ENCODE results near the gene SLC27A6.
"Not testable (repeated sequence)": the region's sequence is repeated elsewhere in the genome, so short reads cannot be mapped to it uniquely, and the experiment has no call there.

Gene SLC27A6

DNA sequence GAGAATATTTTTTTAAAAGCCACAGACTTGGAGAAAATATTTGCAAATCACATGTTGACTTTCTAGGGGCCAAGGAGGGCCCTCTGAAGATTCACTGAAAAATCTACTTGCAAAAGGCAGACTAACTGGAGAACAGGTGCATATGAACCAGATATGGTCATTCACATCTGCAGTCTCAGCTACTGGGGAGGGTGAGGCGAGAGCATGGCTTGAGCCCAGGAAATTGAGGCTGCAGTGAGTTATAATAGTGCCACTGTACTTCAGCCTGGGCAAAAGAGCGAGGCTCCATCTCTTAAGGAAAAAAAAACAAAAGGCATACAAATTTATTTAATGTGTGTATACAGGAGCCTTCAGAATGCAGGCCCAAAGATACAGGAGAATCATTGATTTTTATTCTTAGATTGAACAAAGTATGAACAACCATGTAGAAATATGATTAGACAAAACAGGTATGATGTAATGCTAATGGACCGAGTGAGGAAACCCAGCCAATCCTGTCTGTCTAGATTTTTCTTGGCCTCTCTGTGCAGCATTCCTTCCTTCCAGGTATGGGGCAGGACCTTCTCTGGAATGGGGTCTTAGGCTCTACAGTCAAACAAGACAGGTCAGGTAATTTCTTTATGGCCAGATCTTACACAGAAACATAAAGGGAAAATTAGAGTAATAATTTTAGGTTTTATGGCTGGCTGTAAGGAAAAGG lies 15.3 kb upstream of the SLC27A6 start:
- TF ChIP-seq, protein P1, sequence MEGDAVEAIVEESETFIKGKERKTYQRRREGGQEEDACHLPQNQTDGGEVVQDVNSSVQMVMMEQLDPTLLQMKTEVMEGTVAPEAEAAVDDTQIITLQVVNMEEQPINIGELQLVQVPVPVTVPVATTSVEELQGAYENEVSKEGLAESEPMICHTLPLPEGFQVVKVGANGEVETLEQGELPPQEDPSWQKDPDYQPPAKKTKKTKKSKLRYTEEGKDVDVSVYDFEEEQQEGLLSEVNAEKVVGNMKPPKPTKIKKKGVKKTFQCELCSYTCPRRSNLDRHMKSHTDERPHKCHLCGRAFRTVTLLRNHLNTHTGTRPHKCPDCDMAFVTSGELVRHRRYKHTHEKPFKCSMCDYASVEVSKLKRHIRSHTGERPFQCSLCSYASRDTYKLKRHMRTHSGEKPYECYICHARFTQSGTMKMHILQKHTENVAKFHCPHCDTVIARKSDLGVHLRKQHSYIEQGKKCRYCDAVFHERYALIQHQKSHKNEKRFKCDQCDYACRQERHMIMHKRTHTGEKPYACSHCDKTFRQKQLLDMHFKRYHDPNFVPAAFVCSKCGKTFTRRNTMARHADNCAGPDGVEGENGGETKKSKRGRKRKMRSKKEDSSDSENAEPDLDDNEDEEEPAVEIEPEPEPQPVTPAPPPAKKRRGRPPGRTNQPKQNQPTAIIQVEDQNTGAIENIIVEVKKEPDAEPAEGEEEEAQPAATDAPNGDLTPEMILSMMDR (conservative IDR thresholded peaks at IDR 0.05), result no peak
- no peak for TF ChIP-seq ZFX (IDR thresholded peaks at IDR 0.05)

DNA sequence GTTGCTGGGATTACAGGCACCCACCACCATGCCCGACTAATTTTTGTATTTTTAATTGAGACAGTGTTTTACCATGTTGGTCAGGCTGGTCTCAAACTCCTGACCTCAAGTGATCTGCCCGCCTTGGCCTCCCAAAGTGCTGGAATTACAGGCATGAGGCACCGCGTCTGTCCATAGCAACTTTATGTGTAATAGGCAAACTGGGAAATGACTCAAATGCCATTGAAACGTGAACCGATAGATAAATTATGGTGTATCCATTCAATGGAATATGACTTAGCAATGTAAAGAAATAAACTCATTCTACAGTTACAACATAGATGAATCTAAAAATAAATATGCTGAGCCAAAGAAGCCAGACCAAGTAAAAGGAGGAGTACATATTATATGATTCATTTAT lies 14.0 kb upstream of the SLC27A6 start:
- not testable (repeated sequence) for H3K27ac ChIP-seq

More for the DNA sequence above, 15.3 kb upstream of the SLC27A6 start:
- no peak overlapping the region for H3K27ac ChIP-seq

DNA sequence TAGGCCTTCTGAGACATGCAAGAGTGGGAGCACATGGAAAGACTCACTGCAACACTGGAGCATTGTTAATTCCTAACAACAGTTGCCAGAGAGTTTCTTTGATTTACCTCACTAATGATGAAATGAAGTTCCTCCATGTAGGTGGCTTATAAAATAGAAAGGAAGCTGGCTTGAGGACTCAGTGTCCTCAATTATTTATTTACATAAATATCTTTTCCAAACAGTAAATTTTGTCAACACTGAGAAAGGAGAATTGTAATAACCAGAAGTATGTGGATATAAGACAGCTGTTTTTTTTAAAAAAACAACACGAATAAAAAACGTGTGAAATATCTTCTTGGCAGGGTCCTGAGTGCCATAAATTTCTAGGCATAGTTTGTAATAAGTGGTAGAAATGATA lies 9.1 kb upstream of the SLC27A6 start:
- H3K27ac ChIP-seq, result no peak overlapping the region
- TF ChIP-seq, protein P1 (conservative IDR thresholded peaks at IDR 0.05), result no peak
- TF ChIP-seq ZFX (IDR thresholded peaks at IDR 0.05), result no peak

DNA sequence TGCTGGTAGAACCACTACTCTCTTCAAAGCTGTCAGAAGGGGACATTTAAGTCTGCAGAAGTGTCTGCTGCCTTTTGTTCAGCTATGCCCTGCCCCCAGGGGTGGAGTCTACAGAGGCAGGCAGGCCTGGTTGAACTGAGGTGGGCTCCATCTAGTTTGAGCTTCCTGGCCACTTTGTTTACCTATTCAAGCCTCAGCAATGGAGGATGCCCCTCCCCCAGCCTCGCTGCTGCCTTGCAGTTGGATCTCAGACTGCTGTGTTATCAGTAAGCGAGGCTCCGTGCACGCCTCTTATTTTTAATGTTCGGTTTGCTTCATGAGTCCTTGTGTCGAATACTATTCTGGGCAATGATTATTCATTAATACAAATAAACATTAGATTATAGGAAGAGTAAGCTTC lies 3.1 kb upstream of the SLC27A6 start:
- no peak overlapping the region for H3K27ac ChIP-seq
- TF ChIP-seq ZFX (IDR thresholded peaks at IDR 0.05), result no peak
- TF ChIP-seq, protein P1 (conservative IDR thresholded peaks at IDR 0.05), result no peak

DNA sequence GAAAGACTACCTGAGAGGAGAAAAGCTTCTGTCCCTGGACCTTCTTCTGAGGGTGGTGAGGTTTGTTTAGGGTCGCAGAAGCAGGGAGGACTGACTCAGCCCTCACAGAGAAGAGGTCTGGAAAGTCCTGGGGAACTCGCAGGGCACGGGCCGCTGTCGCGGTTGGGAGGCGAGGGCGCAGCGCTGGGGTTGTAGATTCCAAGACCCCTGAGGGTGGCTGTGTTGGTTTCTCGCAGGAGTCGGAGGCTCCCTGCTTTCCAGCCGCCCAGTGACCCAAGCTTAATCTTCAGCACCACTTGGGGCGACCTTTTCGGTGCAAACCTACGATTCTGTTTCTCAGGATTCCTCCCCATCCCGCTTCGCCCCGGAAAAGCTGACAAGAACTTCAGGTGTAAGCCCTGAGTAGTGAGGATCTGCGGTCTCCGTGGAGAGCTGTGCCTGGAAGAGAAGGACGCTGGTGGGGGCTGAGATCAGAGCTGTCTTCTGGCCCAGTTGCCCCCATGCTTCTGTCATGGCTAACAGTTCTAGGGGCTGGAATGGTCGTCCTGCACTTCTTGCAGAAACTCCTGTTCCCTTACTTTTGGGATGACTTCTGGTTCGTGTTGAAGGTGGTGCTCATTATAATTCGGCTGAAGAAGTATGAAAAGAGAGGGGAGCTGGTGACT lies 482 bp downstream of the SLC27A6 start:
- no peak overlapping the region for H3K27ac ChIP-seq
- TF ChIP-seq ZFX (IDR thresholded peaks at IDR 0.05), result no peak
- TF ChIP-seq, protein P1 (conservative IDR thresholded peaks at IDR 0.05), result no peak

DNA sequence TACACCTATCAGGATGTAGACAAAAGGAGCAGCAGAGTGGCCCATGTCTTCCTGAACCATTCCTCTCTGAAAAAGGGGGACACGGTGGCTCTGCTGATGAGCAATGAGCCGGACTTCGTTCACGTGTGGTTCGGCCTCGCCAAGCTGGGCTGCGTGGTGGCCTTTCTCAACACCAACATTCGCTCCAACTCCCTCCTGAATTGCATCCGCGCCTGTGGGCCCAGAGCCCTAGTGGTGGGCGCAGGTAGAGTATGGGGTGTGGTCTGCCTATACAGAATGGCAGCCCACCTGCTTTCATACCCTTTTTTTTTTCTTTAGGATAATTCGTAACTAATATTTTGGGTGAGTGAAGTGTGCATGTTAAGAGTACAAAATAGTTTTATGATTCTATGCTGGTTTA lies 1.1 kb downstream of the SLC27A6 start:
- H3K27ac ChIP-seq, result no peak overlapping the region
- no peak for TF ChIP-seq ZFX (IDR thresholded peaks at IDR 0.05)
- TF ChIP-seq, protein P1 (conservative IDR thresholded peaks at IDR 0.05), result no peak

DNA sequence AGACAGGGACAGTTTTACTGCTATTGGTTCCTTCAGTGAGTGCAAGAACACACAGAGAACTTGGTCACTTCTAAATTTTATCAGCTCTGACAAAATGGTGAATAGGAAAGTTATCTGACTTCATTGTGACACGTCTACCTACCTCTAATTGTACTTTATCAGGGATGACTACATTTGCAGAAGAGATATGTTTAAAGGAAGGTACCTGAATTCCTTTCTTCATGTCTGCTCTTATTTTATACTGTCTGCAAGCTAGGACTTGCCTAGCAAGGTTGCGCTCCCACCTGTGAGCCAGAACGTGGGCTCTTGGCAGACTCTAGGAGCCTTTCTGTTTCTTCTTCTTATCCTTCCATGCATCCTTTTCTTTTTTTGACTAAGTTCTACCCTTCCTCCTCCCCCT lies 1.6 kb downstream of the SLC27A6 start:
- no peak for TF ChIP-seq ZFX (IDR thresholded peaks at IDR 0.05)
- no peak overlapping the region for H3K27ac ChIP-seq

DNA sequence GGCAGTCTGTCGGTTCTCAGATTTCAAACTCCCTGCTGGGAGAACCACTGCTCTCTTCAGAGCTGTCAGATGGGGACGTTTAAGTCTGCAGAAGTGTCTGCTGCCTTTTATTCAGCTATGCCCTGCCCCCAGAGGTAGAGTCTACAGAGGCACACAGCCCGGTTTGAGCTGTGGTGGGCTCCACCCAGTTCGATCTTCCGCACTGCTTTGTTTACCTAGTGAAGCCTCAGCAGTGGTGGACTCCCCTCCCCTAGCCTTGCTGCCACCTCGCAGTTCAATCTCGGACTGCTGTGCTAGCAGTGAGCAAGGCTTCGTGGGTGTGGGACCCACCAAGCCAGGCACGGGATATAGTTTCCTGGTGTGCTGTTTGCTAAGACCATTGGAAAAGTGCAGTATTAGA lies 8.0 kb downstream of the SLC27A6 start:
- TF ChIP-seq ZFX (IDR thresholded peaks at IDR 0.05), result no peak
- TF ChIP-seq, protein P1 (conservative IDR thresholded peaks at IDR 0.05), result no peak
- peak overlapping the region; percentile 59 for H3K27ac ChIP-seq

Data from C4-2B (cell line).